ENCODE measurements around the gene SLC25A4.

GRCh38 chr4:185192059-185192458, 49.0 kb downstream of the SLC25A4 start:
- TF ChIP-seq CTCF (IDR thresholded peaks at IDR 0.05 in 4 of 5, conservative IDR thresholded peaks at IDR 0.05 in 1 of 5) (no peak), POLR2A (IDR thresholded peaks at IDR 0.05) (no peak)

Data from gastrocnemius medialis (tissue), 4 donors.